Fibroblast of the aortic adventitia (primary cell): ENCODE data around the gene CLDN2. TPM values are rescaled to one million over a fixed set of nuclear protein-coding genes. Genes with fewer than 3 reads are reported as not detected.
A peak's percentile ranks its signal among the peaks of the same experiment; 100 is the strongest.

Experiments used
- DNase-seq: peaks from one replicate; pipeline ENCODE4 v3.0.0-alpha.2; 2010; ENCODE audit warnings: low read depth
- H3K4me3 ChIP-seq: 2 replicates; pipeline ENCODE4 v1.5.1; 2011; ENCODE audit warnings: low read depth, mild to moderate bottlenecking, control low read depth, low read length, moderate library complexity
- CTCF ChIP-seq: IDR thresholded peaks from 2 replicates; pipeline ENCODE4 v1.5.1; 2011; ENCODE audit warnings: mild to moderate bottlenecking, low read length, control low read depth, inconsistent platforms; ENCODE audit not compliant: insufficient read depth
- total RNA-seq: library from RNA; depleted of rRNA; stranded (reverse); fragments of >200 nt; gene quantifications from 2 replicates; pipeline ENCODE4 v1.2.3, GENCODE V29; 2012; ENCODE audit warnings: low replicate concordance

Gene CLDN2
- total RNA-seq, 1 donor: not detected

GRCh38 chrX:106902684-106903083 is 17.5 kb upstream of the CLDN2 start:
- no peak for DNase-seq
- no peak for TF ChIP-seq CTCF
- H3K4me3 ChIP-seq: no peak overlapping the region

- no peak for TF ChIP-seq CTCF
- DNase-seq: no peak
- no peak within 1 kb of the TSS for H3K4me3 ChIP-seq
These were observed 16.8 kb upstream of the CLDN2 start, which contains the start of gene RIPPLY1 for GRCh38 chrX:106903291-106903824. TSS of gene RIPPLY1 (minus strand) at chrX:106903341. CDS start at chrX:106903287, 54 bp downstream.

GRCh38 chrX:106903856-106904528 is 16.2 kb upstream of the CLDN2 start:
- DNase-seq: no peak
- no peak overlapping the region for H3K4me3 ChIP-seq
- TF ChIP-seq CTCF: no peak

GRCh38 chrX:106905064-106905708 is 15.0 kb upstream of the CLDN2 start:
- TF ChIP-seq CTCF: no peak
- DNase-seq: no peak
- no peak overlapping the region for H3K4me3 ChIP-seq

- no peak for TF ChIP-seq CTCF
- no peak for DNase-seq
These were observed 13.8 kb upstream of the CLDN2 start for GRCh38 chrX:106906361-106906760.

GRCh38 chrX:106912864-106913263 is 7.3 kb upstream of the CLDN2 start:
- TF ChIP-seq CTCF: no peak
- H3K4me3 ChIP-seq: no peak overlapping the region
- peak; percentile 52 for DNase-seq

More at GRCh38 chrX:106906361-106906760, 13.8 kb upstream of the CLDN2 start:
- H3K4me3 ChIP-seq: no peak overlapping the region
